ENCODE data around the gene SDK1. TPM values are rescaled to one million over a fixed set of nuclear protein-coding genes. Genes with fewer than 3 reads are reported as not detected.
A peak's percentile ranks its signal among the peaks of the same experiment; 100 is the strongest.

Gene SDK1
- total RNA-seq, 1 donor from 2014 or later = 16.7 TPM

DNA sequence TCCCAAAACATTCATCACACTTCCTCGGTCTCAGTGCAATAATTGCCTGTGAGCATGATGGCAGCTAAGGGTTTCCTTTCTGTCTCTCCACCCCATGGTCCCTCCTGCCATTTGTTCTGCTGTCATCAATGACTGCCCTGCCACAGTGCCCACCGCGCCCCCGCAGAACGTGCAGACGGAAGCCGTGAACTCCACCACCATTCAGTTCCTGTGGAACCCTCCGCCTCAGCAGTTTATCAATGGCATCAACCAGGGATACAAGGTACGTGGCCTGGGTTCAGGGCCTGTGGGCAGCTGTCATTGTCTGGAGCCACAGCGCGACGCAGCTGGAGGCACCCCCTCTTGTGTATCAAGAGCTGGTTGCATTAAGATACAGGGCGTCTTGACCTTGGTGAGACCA is 748.1 kb downstream of the SDK1 start:
- intact Hi-C loops (cut with DNase I) = no loop called here
- Histone ChIP-seq H3K4me3 (no peak overlapping the region), H3K4me1 (no peaks in the 10 kb centered on the region), H3K27me3 (no peaks in the 10 kb centered on the region), H3K27ac (no peak overlapping the region), H3K9me3 (no peaks in the 10 kb centered on the region), H3K36me3 (no peaks in the 10 kb centered on the region)
- DNase-seq (ENCODE audit: extremely low spot score in 2 of 2) = peak in 1 of 2 donors; percentile 88
- TF ChIP-seq POLR2A (IDR thresholded peaks at IDR 0.05) = no peak
- no peak for TF ChIP-seq POLR2AphosphoS5 (IDR thresholded peaks at IDR 0.05; ENCODE audit: insufficient read depth in 1 of 2, low read depth in 1 of 2)
- TF ChIP-seq, protein P1, sequence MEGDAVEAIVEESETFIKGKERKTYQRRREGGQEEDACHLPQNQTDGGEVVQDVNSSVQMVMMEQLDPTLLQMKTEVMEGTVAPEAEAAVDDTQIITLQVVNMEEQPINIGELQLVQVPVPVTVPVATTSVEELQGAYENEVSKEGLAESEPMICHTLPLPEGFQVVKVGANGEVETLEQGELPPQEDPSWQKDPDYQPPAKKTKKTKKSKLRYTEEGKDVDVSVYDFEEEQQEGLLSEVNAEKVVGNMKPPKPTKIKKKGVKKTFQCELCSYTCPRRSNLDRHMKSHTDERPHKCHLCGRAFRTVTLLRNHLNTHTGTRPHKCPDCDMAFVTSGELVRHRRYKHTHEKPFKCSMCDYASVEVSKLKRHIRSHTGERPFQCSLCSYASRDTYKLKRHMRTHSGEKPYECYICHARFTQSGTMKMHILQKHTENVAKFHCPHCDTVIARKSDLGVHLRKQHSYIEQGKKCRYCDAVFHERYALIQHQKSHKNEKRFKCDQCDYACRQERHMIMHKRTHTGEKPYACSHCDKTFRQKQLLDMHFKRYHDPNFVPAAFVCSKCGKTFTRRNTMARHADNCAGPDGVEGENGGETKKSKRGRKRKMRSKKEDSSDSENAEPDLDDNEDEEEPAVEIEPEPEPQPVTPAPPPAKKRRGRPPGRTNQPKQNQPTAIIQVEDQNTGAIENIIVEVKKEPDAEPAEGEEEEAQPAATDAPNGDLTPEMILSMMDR (IDR thresholded peaks at IDR 0.05) = no peak

DNA sequence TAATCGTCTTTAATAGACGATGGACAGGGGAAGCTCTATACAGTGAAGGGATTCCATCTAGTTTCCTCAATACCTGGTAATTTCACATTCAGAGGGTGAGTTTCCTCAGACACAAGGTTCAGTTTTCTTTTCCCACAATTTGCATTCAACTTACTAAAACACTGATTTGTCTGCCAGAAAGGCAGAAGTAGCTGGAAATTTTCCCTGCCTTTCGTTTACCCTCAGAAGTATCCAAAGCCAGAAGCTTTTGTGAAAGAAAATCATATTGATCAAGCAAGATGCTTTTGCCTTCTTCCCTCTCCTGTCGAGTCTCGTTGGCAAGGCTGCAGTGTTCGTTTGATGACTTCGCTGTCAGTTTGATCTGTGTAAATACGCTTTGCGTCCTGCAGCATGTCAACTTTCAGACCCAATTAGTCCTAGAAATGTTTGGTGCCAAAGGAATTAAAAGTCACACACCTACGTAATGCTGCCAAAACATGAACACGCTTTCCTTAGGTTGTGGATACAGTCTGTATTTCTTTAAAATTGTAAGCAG is 749.1 kb downstream of the SDK1 start:
- DNase-seq (ENCODE audit: extremely low spot score in 2 of 2) = no peak
- H3K9me3 ChIP-seq = no peaks in the 10 kb centered on the region
- intact Hi-C loops (cut with DNase I) = no loop called here
- no peaks in the 10 kb centered on the region for H3K4me1 ChIP-seq
- TF ChIP-seq POLR2A (IDR thresholded peaks at IDR 0.05) = no peak
- TF ChIP-seq, protein P1 (IDR thresholded peaks at IDR 0.05) = no peak
- no peak for TF ChIP-seq POLR2AphosphoS5 (IDR thresholded peaks at IDR 0.05; ENCODE audit: insufficient read depth in 1 of 2, low read depth in 1 of 2)
- no peaks in the 10 kb centered on the region for H3K27me3 ChIP-seq
- no peaks in the 10 kb centered on the region for H3K36me3 ChIP-seq
- no peak overlapping the region for H3K4me3 ChIP-seq
- no peak overlapping the region for H3K27ac ChIP-seq

DNA sequence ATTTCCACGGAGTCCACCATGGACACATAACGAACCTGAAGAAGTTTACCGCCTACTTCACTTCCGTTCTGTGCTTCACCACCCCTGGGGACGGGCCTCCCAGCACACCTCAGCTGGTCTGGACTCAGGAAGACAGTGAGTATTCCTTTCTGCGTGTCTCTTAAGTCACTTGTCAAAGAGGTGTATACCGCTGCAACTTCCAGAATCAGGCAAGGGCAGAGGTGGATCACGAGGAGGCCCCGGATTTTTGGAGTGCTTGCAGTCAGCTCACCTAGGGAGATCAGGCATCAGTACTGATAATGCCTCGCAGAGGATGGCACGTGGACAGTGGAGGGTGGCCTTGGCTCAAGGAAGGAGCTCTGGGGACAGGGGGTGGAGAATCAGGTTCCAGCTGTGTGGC is 750.6 kb downstream of the SDK1 start:
- H3K4me1 ChIP-seq = no peaks in the 10 kb centered on the region
- DNase-seq (ENCODE audit: extremely low spot score in 2 of 2) = peak in 1 of 2 donors; percentile 67
- H3K36me3 ChIP-seq = no peaks in the 10 kb centered on the region
- H3K4me3 ChIP-seq = no peak overlapping the region
- TF ChIP-seq, protein P1 (IDR thresholded peaks at IDR 0.05) = no peak
- no peaks in the 10 kb centered on the region for H3K27me3 ChIP-seq
- intact Hi-C loops (cut with DNase I) = no loop called here
- no peak overlapping the region for H3K27ac ChIP-seq
- no peaks in the 10 kb centered on the region for H3K9me3 ChIP-seq

DNA sequence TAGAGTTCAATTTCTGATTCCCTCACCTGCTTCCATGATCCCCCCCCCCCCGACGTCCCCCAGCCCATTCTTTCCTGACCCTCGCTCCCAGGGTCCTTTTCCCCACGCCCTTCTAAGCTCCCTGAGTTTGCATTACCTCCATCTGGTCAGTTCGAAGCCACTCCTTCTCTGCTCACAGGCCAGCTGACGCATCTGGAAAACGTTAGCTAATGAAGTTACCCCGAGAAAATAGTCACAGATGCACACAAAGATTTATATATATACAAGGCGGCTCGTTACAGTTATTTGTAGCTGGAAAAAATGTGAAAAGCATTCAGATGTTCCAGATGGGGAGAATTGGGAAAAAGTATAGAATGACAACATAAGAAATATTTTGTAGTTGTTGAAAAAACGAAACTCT is 751.1 kb downstream of the SDK1 start:
- peak in 1 of 2 donors; percentile 64 for DNase-seq (ENCODE audit: extremely low spot score in 2 of 2)
- H3K36me3 ChIP-seq = no peaks in the 10 kb centered on the region
- H3K4me3 ChIP-seq = no peak overlapping the region
- no peak overlapping the region for H3K27ac ChIP-seq
- intact Hi-C loops (cut with DNase I) = no loop called here
- H3K27me3 ChIP-seq = no peaks in the 10 kb centered on the region
- H3K4me1 ChIP-seq = no peaks in the 10 kb centered on the region
- no peaks in the 10 kb centered on the region for H3K9me3 ChIP-seq
- TF ChIP-seq POLR2AphosphoS5 (IDR thresholded peaks at IDR 0.05; ENCODE audit: insufficient read depth in 1 of 2, low read depth in 1 of 2) = no peak
- TF ChIP-seq POLR2A (IDR thresholded peaks at IDR 0.05) = no peak
- TF ChIP-seq, protein P1 (IDR thresholded peaks at IDR 0.05) = no peak

DNA sequence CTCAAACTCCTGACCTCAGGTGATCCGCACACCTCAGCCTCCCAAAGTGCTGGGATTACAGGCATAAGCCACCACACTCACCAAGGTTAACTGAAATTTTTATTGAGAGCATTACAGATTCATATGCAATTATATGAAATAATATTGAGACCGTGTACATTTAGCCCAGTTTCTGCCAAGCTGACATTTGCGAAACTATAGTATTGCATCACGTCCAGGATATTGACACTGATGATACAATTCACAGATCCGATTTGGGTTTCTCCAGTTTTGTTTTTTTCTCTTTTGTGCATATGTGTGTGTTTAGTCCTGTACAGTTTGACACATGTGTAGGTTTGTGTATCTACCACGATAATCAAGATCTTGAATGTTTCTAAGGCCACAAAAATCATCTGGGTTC is 753.1 kb downstream of the SDK1 start:
- H3K4me1 ChIP-seq = no peaks in the 10 kb centered on the region
- H3K27ac ChIP-seq = no peak overlapping the region
- H3K36me3 ChIP-seq = no peaks in the 10 kb centered on the region
- intact Hi-C loops (cut with DNase I) = no loop called here
- no peak for DNase-seq (ENCODE audit: extremely low spot score in 2 of 2)
- no peak overlapping the region for H3K4me3 ChIP-seq
- no peaks in the 10 kb centered on the region for H3K27me3 ChIP-seq
- no peaks in the 10 kb centered on the region for H3K9me3 ChIP-seq
- TF ChIP-seq POLR2AphosphoS5 (IDR thresholded peaks at IDR 0.05; ENCODE audit: insufficient read depth in 1 of 2, low read depth in 1 of 2) (no peak), POLR2A (IDR thresholded peaks at IDR 0.05) (no peak)
- TF ChIP-seq, protein P1 (IDR thresholded peaks at IDR 0.05) = no peak

All from vagina (tissue), 2 donors.